Osteocyte (in vitro differentiated cells): Measurements from ENCODE around the gene VCL. TPM values are rescaled to one million over a fixed set of nuclear protein-coding genes. Genes with fewer than 3 reads are reported as not detected.
A peak's percentile ranks its signal among the peaks of the same experiment; 100 is the strongest.

ENCODE experiments used
- DNase-seq: peaks from one replicate; pipeline ENCODE4 v3.0.0; 2021; ENCODE audit warnings: mixed read lengths; ENCODE audit not compliant: unreplicated experiment; ENCODE audit errors: extremely low spot score
- H3K27ac Mint-ChIP-seq: one replicate; pipeline ENCODE4 v1.8.0; 2021; ENCODE audit warnings: mild to moderate bottlenecking, mixed read lengths; ENCODE audit not compliant: unreplicated experiment
- H3K27me3 Mint-ChIP-seq: one replicate; pipeline ENCODE4 v1.8.0; 2021; ENCODE audit warnings: mixed read lengths; ENCODE audit not compliant: unreplicated experiment
- H3K36me3 Mint-ChIP-seq: one replicate; pipeline ENCODE4 v1.8.0; 2021; ENCODE audit warnings: mixed read lengths; ENCODE audit not compliant: unreplicated experiment
- H3K4me1 Mint-ChIP-seq: one replicate; pipeline ENCODE4 v1.8.0; 2021; ENCODE audit warnings: mixed read lengths; ENCODE audit not compliant: unreplicated experiment
- H3K4me3 Mint-ChIP-seq: one replicate; pipeline ENCODE4 v1.8.0; 2021; ENCODE audit warnings: mild to moderate bottlenecking, moderate library complexity, mixed read lengths; ENCODE audit not compliant: unreplicated experiment
- H3K9me3 Mint-ChIP-seq: one replicate; pipeline ENCODE4 v1.8.0; 2021; ENCODE audit warnings: mixed read lengths; ENCODE audit not compliant: unreplicated experiment
- total RNA-seq: library from RNA; stranded (reverse); gene quantifications from 2 replicates; pipeline ENCODE4 v1.2.1, GENCODE V29; 2021
- TF ChIP-seq, protein P1 (sequence below): fragments of 200-600 bp; sonication (generic); IDR thresholded peaks from 2 replicates; pipeline ENCODE4 v1.5.0; 2021; ENCODE audit warnings: antibody characterized with exemption, mild to moderate bottlenecking, moderate library complexity

Gene VCL
- total RNA-seq, 1 donor from 2014 or later, result 338 TPM

- no peaks in the 10 kb centered on the region for H3K9me3 Mint-ChIP-seq
- no peak for DNase-seq
- TF ChIP-seq, protein P1, sequence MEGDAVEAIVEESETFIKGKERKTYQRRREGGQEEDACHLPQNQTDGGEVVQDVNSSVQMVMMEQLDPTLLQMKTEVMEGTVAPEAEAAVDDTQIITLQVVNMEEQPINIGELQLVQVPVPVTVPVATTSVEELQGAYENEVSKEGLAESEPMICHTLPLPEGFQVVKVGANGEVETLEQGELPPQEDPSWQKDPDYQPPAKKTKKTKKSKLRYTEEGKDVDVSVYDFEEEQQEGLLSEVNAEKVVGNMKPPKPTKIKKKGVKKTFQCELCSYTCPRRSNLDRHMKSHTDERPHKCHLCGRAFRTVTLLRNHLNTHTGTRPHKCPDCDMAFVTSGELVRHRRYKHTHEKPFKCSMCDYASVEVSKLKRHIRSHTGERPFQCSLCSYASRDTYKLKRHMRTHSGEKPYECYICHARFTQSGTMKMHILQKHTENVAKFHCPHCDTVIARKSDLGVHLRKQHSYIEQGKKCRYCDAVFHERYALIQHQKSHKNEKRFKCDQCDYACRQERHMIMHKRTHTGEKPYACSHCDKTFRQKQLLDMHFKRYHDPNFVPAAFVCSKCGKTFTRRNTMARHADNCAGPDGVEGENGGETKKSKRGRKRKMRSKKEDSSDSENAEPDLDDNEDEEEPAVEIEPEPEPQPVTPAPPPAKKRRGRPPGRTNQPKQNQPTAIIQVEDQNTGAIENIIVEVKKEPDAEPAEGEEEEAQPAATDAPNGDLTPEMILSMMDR, result no peak
- H3K36me3 Mint-ChIP-seq, result peaks cover 28% of the 10 kb centered on the region
- H3K27me3 Mint-ChIP-seq, result no peaks in the 10 kb centered on the region
- H3K4me1 Mint-ChIP-seq, result peaks cover 63% of the 10 kb centered on the region
- no peak overlapping the region for H3K4me3 Mint-ChIP-seq
- peak overlapping the region; percentile 79 for H3K27ac Mint-ChIP-seq
Measured at GRCh38 chr10:74076961-74077360, 79.0 kb downstream of the VCL start.

DNA sequence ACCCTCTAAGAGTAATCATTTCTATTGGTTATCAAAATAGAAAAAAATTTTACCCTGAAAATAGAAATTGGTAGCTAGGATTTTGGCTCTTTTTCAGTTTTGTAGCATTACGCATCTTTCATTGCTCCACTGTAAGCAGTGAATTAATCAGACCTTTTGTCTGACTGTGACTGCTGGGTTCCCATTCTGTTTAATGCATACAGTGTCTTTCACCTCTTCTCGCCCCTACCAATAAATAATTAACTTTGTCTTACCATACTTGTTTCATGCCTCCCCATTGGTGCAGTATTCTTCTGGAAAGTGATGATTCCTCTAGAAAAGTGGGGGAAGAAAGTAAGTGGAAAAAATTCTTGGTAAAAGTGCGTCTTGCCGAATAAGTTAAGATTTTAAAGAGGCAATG is 79.5 kb downstream of the VCL start:
- H3K4me1 Mint-ChIP-seq, result peaks cover 62% of the 10 kb centered on the region
- peak overlapping the region; percentile 35 for H3K27ac Mint-ChIP-seq
- no peak overlapping the region for H3K4me3 Mint-ChIP-seq
- DNase-seq, result no peak
- no peaks in the 10 kb centered on the region for H3K27me3 Mint-ChIP-seq
- H3K9me3 Mint-ChIP-seq, result no peaks in the 10 kb centered on the region
- peaks cover 30% of the 10 kb centered on the region for H3K36me3 Mint-ChIP-seq
- TF ChIP-seq, protein P1, result no peak

DNA sequence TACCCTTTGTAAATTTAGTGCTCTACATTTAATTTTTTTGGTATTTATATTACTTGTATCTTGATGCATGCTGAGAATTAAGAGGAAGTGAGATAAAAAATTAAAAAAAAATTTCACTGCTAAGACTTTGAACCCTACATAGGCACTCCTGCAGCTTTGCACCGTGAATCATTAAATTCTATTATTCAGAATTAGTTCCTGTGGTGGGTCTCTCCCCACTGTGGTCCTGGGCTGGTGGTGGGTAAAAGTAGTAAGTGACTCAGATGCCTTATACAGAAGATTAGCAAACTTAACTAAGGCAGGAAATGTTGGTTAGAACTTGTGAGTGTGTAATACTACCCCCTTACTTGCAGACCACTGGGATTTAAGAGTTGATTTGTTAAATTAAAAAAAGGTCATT is 80.1 kb downstream of the VCL start:
- DNase-seq, result no peak
- peaks cover 56% of the 10 kb centered on the region for H3K4me1 Mint-ChIP-seq
- H3K9me3 Mint-ChIP-seq, result no peaks in the 10 kb centered on the region
- H3K36me3 Mint-ChIP-seq, result peaks cover 26% of the 10 kb centered on the region
- no peaks in the 10 kb centered on the region for H3K27me3 Mint-ChIP-seq
- H3K4me3 Mint-ChIP-seq, result no peak overlapping the region
- TF ChIP-seq, protein P1, result no peak
- peak overlapping the region; percentile 90 for H3K27ac Mint-ChIP-seq

- Mint-ChIP-seq H3K4me1 (peaks cover 50% of the 10 kb centered on the region), H3K27me3 (no peaks in the 10 kb centered on the region), H3K9me3 (no peaks in the 10 kb centered on the region), H3K36me3 (peaks cover 20% of the 10 kb centered on the region), H3K4me3 (no peak overlapping the region), H3K27ac (peak overlapping the region; percentile 90)
- TF ChIP-seq, protein P1, result no peak
- no peak for DNase-seq
Measured at GRCh38 chr10:74079028-74079935, 81.4 kb downstream of the VCL start.

GRCh38 chr10:74079936-74080590 is 82.1 kb downstream of the VCL start:
- H3K27ac Mint-ChIP-seq, result peak overlapping the region; percentile 90
- H3K9me3 Mint-ChIP-seq, result no peaks in the 10 kb centered on the region
- peaks cover 15% of the 10 kb centered on the region for H3K36me3 Mint-ChIP-seq
- no peak for DNase-seq
- peaks cover 48% of the 10 kb centered on the region for H3K4me1 Mint-ChIP-seq
- TF ChIP-seq, protein P1, result no peak
- no peaks in the 10 kb centered on the region for H3K27me3 Mint-ChIP-seq
- H3K4me3 Mint-ChIP-seq, result no peak overlapping the region
